Frontal cortex (tissue), 4 donors: Measurements from ENCODE around the gene GPR17. TPM values are rescaled to one million over a fixed set of nuclear protein-coding genes. Genes with fewer than 3 reads are reported as not detected.

Experiments
- DNase-seq, 2 donors: peaks; one replicate each; pipeline ENCODE4 v3.0.0; 2012; ENCODE audit warnings: low spot score in 2 of 2
- FAIRE-seq: peaks from 2 replicates; lab custom pipeline; 2012; peaks lifted over from hg19 to GRCh38; lab: Jason Lieb, UNC
- total RNA-seq: library from RNA; depleted of rRNA; stranded (reverse); fragments of >200 nt; gene quantifications from one replicate; pipeline ENCODE4 v1.2.3, GENCODE V29; 2014
- donor health status: control.
- donor health status: control.
- donor health status: control.

The GPR17 gene
- total RNA-seq, 1 donor from 2014 or later = 4.1 TPM

DNA sequence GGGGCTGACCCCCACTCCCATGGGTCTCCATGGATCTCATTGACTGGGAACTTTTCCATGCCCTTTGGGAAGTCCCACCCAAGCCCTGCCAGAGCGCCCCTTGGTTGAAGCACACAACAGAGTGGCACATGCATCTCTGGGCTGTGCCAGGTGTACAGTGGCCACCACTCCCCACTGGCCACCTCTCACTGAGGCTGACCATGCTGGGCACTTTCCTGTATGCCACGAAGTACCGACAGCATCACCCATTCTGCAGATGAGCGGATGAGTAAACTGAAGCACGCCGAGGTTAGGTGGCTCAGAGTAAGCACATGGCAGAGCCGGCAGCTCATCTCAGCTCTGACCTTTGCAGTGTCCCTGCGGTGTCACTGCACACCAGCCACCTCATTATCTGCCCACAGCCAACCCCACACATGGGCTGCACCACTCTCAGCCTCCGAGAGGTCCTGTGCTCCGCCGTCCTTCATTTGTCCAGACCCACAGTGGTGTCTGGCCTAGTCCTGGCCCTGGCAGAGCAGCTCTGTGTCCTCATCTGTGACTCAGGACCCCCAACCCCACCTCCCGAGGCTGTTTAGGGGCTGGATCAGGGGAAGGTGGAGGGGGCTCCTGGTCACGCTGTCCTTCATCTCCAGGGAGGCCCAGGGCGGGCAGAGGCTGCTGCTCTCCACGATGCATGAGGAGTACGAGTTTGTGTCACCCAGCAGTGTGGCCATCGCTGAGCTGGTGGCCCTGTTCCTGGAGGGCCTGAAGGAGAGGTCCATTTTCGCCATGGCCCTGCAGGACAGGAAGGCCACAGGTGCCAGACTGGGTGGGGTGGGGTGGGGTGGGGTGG lies 18.0 kb upstream of the GPR17 start:
- DNase-seq (no peak), FAIRE-seq (no peak)

DNA sequence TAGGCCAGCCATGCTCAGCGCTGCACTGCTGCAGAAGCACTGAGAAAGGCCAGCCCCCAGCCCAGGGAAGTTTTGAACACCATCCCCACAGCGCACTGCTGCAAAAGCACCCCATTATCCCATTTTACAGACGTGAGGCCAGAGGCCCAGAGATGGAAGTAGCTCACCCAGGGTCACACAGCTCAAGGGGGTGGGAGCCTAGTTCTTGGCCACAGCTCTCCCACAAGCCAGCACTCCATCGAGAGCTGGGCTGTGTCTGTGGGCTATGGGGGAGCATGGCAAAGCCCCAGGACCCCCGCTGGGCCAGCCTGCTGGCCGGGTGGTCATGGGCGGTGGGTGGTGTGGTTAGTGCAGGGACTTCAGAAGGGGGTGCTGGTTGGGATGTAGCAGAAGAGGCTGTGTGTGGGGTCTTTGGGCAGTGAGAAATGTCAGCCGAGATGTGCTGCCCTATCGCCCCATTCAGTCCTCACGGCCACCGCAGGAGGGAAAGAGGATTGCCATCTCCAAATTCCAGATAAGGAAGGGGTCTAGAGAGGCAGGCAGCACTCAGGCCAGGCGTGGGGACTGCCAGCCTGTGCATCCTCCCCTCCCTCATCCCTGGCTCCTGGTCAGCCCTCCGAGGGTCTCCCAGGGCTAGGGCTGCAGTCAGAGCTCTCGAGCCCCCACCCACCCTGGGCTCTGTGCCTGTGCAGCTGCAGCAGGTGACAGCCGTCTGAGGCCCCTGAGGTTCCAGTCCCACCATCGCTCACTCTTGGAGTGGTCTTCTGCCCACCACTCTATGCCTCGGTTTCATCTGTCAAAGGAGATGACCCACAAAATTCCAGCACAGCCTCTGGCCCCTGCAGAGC lies 17.0 kb upstream of the GPR17 start:
- DNase-seq = no peak
- FAIRE-seq = no peak

DNA sequence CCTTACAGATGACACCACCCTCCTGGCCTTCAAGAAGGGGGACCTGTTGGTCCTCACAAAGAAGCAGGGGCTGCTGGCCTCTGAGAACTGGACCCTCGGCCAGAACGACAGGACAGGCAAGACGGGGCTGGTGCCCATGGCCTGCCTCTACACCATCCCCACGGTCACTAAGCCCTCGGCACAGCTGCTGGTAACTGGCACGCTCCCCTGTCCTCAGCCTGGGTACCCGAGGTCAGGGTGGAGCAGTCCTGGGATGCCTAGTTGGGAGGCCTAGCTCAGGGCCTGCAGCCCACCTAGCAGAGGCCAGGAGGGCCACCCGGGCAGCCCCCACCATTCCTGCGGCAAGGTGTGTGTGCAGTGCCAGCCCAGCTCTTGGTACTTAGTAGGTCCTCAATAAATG lies 16.3 kb upstream of the GPR17 start:
- FAIRE-seq (no peak), DNase-seq (no peak)

DNA sequence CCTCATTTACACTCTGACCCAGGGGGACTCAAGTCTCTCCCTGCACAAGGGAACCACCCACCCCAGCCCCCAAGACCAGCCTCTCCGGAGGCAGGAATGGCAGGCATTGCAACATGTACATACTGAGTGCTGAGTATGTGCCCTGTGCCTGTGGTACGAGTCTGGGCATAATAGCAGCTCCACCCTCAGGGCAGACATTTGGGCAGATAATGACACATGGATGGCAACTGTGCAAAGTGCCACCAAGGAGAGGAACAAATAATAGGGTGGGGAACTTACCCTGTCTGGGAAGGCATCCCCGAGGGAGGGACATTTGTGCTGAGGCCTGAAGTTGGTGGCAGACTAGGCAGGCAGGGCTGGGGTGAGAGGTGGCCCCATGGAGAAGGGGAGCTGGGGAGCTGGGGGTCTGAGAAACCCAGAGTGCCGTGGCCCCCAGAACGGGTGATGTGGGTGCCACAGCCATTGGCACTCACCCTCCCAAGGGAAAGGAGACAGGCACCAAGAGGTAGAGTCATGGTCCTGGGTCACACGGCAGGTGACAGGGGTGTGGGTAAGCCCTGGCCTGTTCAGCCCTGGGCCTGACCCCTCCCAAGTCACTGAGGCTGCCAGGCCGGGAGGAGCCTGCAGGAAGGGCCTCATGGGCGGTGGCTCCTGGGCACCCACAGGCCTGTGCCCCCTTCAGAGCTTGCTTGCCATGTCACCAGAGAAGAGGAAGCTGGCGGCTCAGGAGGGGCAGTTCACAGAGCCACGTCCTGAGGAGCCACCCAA lies 15.7 kb upstream of the GPR17 start:
- FAIRE-seq = no peak
- no peak for DNase-seq

DNA sequence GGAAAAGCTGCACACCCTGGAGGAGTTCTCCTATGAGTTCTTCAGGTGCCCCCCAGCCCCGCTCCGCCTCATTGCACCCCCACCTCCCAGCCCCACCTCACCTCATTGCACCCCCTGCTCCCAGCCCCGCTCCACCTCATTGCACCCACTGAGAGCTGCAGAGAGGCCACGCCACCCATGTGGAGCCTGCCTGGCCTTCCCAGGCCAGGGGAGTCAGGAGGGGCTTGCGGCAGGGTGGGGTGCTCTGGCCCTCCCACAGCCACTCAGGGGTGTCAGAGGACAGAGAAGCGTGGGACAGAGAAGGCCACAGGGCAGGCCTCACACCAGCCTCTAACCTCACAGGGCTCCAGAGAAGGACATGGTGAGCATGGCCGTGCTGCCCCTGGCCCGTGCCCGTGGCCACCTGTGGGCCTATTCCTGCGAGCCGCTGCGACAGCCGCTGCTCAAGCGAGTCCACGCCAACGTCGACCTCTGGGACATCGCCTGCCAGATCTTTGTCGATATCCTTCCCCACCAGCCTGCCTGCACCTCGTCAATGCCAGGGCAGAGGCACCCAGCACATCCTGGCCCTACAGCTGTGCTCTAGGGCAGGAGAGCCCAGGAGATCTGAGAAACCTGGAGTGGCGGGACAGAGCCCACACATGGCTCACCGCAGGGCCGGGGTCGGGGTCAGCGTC lies 15.0 kb upstream of the GPR17 start:
- no peak for DNase-seq
- no peak for FAIRE-seq

DNA sequence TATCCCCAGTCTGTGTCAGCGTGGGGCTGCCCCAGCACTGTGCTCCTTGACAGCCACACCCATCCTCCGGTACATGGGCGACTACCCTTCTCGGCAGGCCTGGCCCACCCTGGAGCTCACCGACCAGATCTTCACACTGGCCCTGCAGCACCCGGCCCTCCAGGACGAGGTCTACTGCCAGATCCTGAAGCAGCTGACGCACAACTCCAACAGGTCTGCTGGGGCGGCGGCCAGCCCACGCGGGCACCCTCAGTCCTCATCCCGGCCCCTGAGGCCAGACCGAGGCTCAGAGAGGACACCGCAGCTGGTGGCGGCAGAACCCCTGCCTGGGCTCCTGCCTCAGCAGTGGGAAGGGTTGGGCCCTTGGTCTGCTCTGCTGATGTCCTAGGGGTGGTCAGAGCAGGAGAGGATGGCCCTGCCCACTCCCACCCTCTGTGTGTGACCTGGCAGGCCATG lies 14.4 kb upstream of the GPR17 start:
- DNase-seq (no peak), FAIRE-seq (no peak)

DNA sequence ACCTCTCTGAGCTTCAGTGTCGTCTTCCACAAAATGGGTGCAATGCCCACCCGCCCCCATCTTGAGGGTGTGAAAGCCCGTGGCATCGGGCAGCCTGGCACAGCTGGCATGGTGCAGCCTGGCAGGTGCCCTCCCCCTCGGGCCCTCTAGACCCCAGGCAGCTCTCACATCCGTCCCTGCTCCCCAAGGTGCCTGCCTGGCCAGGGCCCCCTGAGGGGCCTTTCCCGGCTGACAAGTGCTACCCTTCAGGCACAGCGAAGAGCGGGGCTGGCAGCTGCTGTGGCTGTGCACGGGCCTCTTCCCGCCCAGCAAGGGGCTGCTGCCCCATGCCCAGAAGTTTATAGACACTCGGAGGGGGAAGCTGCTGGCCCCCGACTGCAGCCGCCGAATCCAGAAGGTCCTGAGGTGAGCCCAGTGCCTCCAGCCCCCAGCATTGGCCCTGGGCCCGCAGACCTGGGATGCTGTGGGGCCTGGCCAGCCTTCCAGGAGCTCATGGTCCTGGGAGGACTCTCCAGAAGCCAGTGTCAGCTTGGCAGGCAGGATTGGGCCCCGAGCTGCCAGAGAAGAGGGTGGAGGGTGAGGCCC lies 13.9 kb upstream of the GPR17 start:
- no peak for FAIRE-seq

DNA sequence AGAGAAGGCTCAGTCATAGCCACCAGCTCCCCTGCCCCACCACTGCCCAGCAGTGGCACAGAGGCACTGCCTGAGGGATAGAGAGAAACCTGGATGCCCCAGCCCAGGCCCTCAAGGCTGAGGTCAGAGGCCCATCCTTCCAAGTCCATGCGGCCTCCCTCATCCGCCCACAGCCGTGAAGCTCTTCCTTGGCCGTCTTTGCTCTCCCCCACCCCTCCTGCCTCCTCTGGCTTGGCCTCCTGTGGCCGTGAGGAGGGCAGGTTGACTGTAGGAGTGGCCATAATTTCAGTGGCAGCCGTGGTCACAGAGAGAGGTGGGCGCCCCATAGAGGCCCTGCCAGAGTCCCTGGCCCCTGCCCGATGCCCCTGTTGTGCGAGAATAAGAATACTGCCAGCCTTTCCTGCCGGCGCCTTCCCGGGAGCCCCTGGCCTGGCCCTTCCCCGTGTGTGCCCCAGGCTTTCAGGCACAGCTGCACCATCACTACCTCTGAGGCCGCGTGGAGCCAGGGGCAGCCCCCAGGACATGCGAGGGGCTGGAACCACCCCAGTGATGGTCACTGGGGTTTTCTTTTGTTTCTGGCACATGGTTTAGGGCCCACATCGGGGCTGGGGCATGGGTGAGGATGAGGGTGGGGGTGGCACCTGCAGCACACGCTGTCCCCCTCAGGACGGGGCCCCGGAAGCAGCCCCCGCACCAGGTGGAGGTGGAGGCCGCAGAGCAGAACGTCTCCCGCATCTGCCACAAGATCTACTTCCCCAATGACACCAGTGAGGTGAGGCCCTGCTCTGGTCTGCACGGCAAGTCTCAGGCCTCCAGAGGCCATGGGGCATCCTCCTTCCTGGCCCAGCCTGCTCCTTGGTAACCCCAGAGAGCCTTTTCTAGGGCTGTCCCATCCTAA lies 13.1 kb upstream of the GPR17 start:
- FAIRE-seq (no peak), DNase-seq (no peak)

More for the DNA sequence above, 13.9 kb upstream of the GPR17 start:
- no peak for DNase-seq

DNA sequence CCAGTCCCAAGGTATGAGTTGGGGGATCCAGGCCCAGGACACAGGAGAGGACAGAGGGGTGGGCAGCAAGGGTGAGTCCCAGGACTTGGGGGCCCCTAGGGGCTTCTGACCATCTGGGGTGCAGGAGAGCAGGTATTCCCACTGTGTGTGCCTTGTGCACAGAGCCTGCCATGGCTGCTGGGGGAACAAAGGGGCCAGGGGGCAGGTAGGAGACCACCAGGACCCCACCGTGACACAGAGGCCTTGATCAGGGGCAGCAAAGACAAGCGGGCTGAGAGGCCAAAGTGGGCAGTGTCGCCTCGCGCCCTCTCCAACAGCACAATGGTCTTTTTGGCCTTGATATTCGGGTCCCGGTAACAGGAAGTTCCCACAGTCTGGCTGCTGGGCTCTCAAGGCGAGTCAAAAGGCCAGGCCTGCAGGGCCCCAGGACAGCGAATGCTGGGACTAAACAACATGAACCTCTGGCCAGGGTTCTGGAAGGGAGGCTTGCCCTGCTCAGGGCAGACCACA lies 12.3 kb upstream of the GPR17 start:
- DNase-seq (no peak), FAIRE-seq (no peak)

DNA sequence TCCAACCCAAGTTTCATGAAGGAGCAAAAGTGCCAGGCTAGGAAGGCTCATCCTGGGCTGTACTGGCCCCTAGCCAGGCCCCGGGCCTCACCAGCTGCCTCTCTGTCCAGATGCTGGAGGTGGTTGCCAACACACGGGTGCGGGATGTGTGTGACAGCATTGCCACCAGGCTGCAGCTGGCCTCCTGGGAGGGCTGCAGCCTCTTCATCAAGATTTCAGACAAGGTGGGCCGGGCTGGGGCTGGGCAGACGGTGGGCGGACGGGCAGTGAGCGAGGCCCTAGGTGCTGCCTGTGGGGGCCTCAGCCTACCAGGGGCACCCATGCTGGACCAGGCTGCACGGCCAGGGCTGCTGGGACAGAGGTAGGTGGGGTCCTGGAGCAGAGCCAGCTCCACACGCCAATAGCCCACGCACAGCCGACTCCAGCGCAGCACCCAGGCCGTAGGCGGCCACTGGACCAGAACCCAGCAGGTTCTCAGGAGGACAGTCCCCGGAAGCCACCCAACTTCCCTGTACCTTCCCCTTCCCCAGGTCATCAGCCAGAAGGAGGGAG lies 11.8 kb upstream of the GPR17 start:
- DNase-seq (peak in 1 of 2 donors; percentile 65), FAIRE-seq (no peak)

DNA sequence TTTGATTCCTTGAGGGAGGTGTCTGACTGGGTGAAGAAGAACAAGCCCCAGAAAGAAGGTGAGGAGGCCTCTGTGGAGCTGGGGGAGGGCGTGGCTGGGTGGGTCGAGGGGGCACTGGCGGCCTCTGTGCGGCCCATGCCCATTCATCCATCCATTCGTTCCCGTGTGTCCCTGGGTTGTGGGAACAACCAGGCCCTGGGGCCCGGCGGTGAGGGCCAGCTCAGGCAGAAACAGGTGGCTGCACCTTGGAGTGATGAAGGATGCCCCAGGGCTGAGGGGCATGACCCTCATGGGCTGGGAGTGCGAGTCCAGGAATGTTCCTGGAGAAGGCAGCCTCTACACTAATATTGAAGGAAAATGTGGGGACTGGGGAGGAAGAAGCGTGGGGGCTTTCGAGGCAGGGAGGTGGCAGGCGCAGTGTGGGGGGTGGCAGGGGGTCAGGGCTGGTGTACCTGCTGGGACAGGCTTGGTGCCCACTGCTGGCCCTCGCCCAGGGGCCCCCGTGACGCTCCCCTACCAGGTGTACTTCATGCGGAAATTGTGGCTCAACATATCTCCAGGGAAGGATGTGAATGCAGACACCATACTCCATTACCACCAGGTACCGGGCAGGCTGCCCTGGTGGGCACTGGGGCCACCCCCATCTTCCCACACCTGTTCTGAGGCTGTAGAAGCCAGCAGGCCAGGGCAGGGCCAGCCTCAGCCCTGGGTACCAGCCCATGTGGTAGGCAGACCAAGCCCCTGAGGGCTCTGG lies 11.2 kb upstream of the GPR17 start:
- FAIRE-seq (no peak), DNase-seq (no peak)

DNA sequence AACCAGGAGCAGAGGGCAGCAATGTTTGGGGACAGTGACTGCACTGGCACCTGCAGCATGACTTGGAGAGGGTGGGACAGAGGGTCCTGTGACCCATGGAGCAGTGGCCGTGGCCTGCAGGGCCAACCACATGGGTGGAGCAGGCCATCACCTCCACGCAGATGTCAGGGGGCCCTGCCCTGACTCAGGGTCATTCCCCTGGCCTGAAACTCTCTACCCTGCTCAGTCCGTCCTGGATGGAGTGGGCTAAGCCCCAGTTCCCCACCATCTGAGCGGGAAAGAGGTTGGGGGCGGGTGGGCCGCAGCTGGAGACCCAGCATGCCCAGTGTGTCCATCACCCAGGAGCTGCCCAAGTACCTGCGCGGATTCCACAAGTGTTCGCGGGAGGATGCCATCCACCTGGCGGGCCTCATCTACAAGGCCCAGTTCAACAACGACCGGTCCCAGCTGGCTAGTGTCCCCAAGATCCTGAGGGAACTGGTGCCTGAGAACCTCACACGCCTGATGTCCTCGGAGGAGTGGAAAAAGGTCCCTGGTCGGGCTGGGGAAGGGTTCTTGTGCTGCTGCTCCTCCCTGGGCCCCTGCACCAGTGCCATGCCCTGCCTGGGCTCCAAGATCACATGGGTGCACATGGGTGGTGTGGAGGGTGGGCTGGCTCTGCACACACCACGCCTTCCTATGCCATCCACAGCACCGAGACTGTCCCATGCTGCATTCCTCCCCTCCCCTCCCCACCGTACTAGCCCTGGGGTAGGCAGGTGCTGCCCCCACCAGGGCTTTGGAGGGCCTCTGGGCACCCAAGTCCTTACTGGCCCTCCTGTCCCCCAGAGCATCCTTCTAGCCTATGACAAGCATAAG lies 10.3 kb upstream of the GPR17 start:
- DNase-seq = no peak
- FAIRE-seq = no peak

DNA sequence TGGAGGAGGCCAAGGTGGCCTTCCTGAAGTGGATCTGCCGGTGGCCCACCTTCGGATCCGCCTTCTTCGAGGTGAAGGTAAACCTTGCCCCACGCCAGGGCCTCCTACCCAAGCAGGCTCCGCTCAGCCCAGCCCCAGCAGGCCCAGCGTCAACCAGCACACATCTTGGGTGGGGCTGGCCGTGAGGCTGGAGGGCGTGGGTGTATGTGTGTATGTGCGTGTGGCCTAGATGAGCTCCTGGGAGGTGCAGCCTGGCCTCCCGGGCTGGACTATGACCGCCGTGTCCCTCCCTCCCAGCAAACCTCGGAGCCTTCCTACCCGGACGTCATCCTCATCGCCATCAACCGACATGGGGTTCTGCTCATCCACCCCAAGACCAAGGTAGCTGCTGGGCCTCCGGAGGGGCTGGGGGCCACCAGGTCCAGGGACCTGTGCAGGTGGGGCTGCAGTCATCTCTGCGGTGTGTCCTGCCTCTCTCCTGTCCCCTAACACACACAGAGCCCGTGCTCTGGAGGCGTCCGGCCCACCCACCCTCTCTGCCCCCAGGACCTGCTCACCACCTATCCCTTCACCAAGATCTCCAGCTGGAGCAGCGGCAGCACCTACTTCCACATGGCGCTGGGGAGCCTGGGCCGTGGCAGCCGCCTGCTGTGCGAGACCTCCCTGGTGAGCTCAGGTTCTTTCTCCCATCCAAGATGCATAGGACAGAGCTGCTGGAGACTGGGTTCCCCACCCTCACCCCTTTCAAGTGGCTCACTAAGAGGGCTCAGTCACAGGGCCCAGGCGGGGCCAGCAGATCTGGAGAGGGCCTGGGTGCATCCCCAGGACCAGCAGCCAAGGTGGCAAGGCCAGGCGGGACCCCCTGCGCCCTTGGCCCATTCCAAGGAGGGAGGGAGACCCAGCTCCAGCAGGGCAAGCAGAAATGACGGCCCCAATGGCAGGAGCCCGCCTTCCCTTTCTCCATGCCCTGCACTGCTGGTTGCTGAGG lies 9.4 kb upstream of the GPR17 start:
- no peak for DNase-seq
- no peak for FAIRE-seq

DNA sequence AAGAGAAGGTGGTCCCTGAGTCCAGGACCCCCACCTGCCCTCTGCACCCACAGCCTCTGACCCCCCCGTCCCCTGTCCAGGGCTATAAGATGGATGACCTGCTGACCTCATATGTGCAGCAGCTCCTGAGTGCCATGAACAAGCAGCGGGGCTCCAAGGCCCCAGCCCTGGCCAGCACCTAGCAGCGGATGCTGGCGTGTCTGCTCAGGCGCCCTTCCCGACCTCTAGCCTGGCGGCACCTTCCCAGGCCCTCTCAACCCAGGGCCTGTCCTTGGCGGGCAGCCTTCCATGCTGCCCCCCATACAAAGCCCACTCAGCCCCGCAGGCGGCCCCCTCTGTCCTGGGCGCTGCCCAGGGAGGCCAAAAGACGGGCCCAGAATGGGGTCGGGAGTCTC lies 8.7 kb upstream of the GPR17 start:
- FAIRE-seq (no peak), DNase-seq (no peak)

DNA sequence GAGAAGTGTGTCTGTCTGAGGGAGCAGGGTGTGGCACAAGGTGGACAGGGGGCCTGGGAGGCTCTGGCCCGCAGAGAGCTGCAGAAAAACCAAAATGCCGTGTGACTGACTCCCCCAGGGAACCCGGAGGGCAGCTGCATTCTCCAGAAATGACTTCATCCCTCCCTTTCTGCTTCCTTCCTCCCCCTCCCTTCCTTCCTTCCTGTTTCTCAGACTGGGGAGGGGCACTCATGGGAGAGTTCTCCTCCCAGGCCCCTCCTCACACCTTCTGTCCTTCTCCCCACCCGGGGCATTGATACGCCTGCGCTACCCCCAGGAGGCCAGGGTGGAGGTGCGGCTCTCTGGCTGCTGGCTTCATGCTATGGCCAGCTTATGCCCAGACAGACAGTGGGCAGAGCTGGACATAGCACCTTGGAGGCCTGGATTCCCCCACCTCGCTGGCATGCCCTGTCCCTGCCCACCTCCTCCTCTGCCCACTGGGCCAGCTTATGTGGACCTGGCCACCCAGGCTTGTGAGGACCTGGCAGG lies 8.2 kb upstream of the GPR17 start:
- no peak for FAIRE-seq
- DNase-seq = no peak
